K562 (cell line): ENCODE data around the gene PUM1. TPM values are rescaled to one million over a fixed set of nuclear protein-coding genes. Genes with fewer than 3 reads are reported as not detected.

Experiments used
- ATAC-seq: fragments of 200-7000 bp; cut with Tn5 transposase; 3 replicates; pipeline ENCODE4 v1.9.1; 2020; ENCODE audit warnings: moderate library complexity
- BruUV-seq: library from RNA; stranded (reverse); fragments of 400-500 nt; replicated peaks from 2 replicates; lab custom pipeline; 2021; lab: Mats Ljungman, UMichigan
- CTCF ChIA-PET: fragments of 300-600 bp; formaldehyde crosslinking; extraction: SDS; loops from one replicate; lab custom pipeline; 2021; ENCODE audit warnings: low intra/inter-chr PET ratio; lab: Yijun Ruan, JAX
- POLR2A ChIA-PET: fragments of 300-600, 350-650 bp; sonication (Branson Sonifier 250); formaldehyde crosslinking; extraction: SDS; loops from one replicate; lab custom pipeline; 2021; ENCODE audit warnings: antibody characterized with exemption, inconsistent platforms; lab: Yijun Ruan, JAX
- DNase-seq, 4 experiments: peaks; one replicate each; pipeline versions ENCODE4 v3.0.0 to v3.0.0-alpha.2; 2011 to 2018; ENCODE audit warnings: low spot score in 3 of 4, mixed read lengths in 3 of 4; ENCODE audit errors: extremely low read depth in 1 of 4
- FAIRE-seq: peaks from 2 replicates; lab custom pipeline; 2011; peaks lifted over from hg19 to GRCh38; lab: Jason Lieb, UNC
- H2AFZ ChIP-seq: 2 replicates; pipeline ENCODE4 v1.6.0; 2011; ENCODE audit warnings: low read depth, low read length, control low read depth, inconsistent platforms
- H3K27ac ChIP-seq: fragments of 200-600 bp; 3 replicates; pipeline ENCODE4 v1.8.0; 2011; ENCODE audit warnings: low read depth, mild to moderate bottlenecking, control low read depth, inconsistent platforms, low read length, moderate library complexity, mixed read lengths; ENCODE audit errors: extremely low read depth
- H3K27me3 ChIP-seq, 2 experiments: fragments of 300-600 bp in 1 of 2; 2 replicates in 1 of 2; 3 replicates in 1 of 2; pipeline versions ENCODE4 v1.6.0 to v1.8.0; 2011; ENCODE audit warnings: inconsistent platforms in 2 of 2, low read length in 2 of 2, mild to moderate bottlenecking in 1 of 2, mixed read lengths in 1 of 2, moderate library complexity in 1 of 2; ENCODE audit not compliant: control insufficient read depth in 2 of 2, insufficient read depth in 2 of 2
- H3K36me3 ChIP-seq: fragments of 300-600 bp; 3 replicates; pipeline ENCODE4 v1.8.0; 2011; ENCODE audit warnings: mild to moderate bottlenecking, low read length, inconsistent platforms; ENCODE audit not compliant: control insufficient read depth, insufficient read depth
- H3K4me1 ChIP-seq, 2 experiments: fragments of 200-600 bp in 1 of 2; replicated peaks in 1 of 2; 2 replicates in 1 of 2; 3 replicates in 1 of 2; pipeline versions ENCODE4 v1.5.1 to v1.8.0; 2011; ENCODE audit warnings: inconsistent platforms in 2 of 2, low read length in 2 of 2, mild to moderate bottlenecking in 1 of 2, mixed read lengths in 1 of 2, moderate library complexity in 1 of 2; ENCODE audit not compliant: control insufficient read depth in 2 of 2, insufficient read depth in 2 of 2
- H3K4me2 ChIP-seq: 2 replicates; pipeline ENCODE4 v1.6.1; 2011; ENCODE audit warnings: low read length, control low read depth, inconsistent platforms, mixed read lengths; ENCODE audit not compliant: insufficient read depth
- H3K4me3 ChIP-seq: fragments of 200-600 bp; sonication (generic), shearing (Covaris generic); 2 replicates; pipeline ENCODE4 v1.5.1; 2016; ENCODE audit warnings: control low read depth, inconsistent platforms
- H3K79me2 ChIP-seq: fragments of 200-600 bp; 3 replicates; pipeline ENCODE4 v1.8.0; 2011; ENCODE audit warnings: low read length, inconsistent platforms; ENCODE audit not compliant: control insufficient read depth, insufficient read depth
- H3K9ac ChIP-seq, 2 experiments: 2 replicates each; pipeline versions ENCODE4 v1.6.0 to v1.6.1; 2011; ENCODE audit warnings: low read depth in 2 of 2, low read length in 2 of 2, control low read depth in 1 of 2, inconsistent platforms in 1 of 2, mild to moderate bottlenecking in 1 of 2, mixed read lengths in 1 of 2; ENCODE audit not compliant: insufficient read depth in 1 of 2
- H3K9me1 ChIP-seq: one replicate; pipeline ENCODE4 v1.6.0; 2011; ENCODE audit warnings: inconsistent platforms, mild to moderate bottlenecking, low read length, moderate library complexity; ENCODE audit not compliant: control insufficient read depth, insufficient read depth
- H3K9me3 ChIP-seq: replicated peaks from 2 replicates; pipeline ENCODE4 v1.5.1; 2011; ENCODE audit warnings: low read depth, low read length, inconsistent platforms; ENCODE audit not compliant: control insufficient read depth, insufficient read depth
- H4K20me1 ChIP-seq: replicated peaks from 2 replicates; pipeline ENCODE4 v1.6.1; 2011; ENCODE audit warnings: low read length, inconsistent platforms, mixed read lengths; ENCODE audit not compliant: control insufficient read depth, insufficient read depth
- ATF3 ChIP-seq, 2 experiments: fragments of 450-650 bp in 1 of 2; sonication (generic) in 1 of 2; formaldehyde crosslinking in 1 of 2; IDR thresholded peaks in 1 of 2; conservative IDR thresholded peaks in 1 of 2; 2 replicates each; pipeline versions ENCODE4 v1.6.1 to v1.8.1; 2016 to 2023; ENCODE audit warnings: mild to moderate bottlenecking in 2 of 2, moderate library complexity in 2 of 2, inconsistent platforms in 1 of 2, missing genetic modification reagents in 1 of 2
- BRD9 ChIP-seq: fragments of 450-650 bp; IDR thresholded peaks from 2 replicates; pipeline ENCODE4 v1.6.1; 2018; ENCODE audit warnings: low read depth; ENCODE audit not compliant: partially characterized antibody
- DIDO1 ChIP-seq: fragments of 450-650 bp; IDR thresholded peaks from 2 replicates; pipeline ENCODE4 v1.6.1; 2016; ENCODE audit warnings: low read depth, missing biosample characterization, missing genetic modification characterization
- FOSL1 ChIP-seq: fragments of 200-800 bp; sonication (Bioruptor generic); conservative IDR thresholded peaks from 2 replicates; pipeline ENCODE4 v1.6.1; 2016; ENCODE audit warnings: missing genetic modification characterization, missing compliant biosample characterization
- FOXA1 ChIP-seq: fragments of 450-650 bp; IDR thresholded peaks from 2 replicates; pipeline ENCODE4 v1.6.1; 2016; ENCODE audit warnings: mild to moderate bottlenecking, borderline replicate concordance
- MYNN ChIP-seq, 2 experiments: sonication (generic); formaldehyde crosslinking in 1 of 2; IDR thresholded peaks; 2 replicates each; pipeline versions ENCODE4 v1.5.0 to v1.6.1; 2016 to 2020; ENCODE audit warnings: antibody characterized with exemption in 1 of 2, missing genetic modification reagents in 1 of 2
- NFE2 ChIP-seq: IDR thresholded peaks from 2 replicates; pipeline ENCODE4 v1.6.1; 2014; ENCODE audit warnings: antibody characterized with exemption, low read depth
- PURB ChIP-seq: sonication (generic); formaldehyde crosslinking; IDR thresholded peaks from 2 replicates; pipeline ENCODE4 v1.9.0; 2021; ENCODE audit warnings: low read depth, mild to moderate bottlenecking, missing genetic modification reagents
- RFX7 ChIP-seq: fragments of 250-450 bp; sonication (Bioruptor Pico); IDR thresholded peaks from 2 replicates; pipeline ENCODE4 v1.5.1; 2021; ENCODE audit warnings: mild to moderate bottlenecking
- TEAD1 ChIP-seq, 2 experiments: fragments of 450-650 bp in 1 of 2; sonication (generic) in 1 of 2; formaldehyde crosslinking; IDR thresholded peaks; 2 replicates each; pipeline versions ENCODE4 v1.4.0 to v1.8.0; 2020 to 2022; ENCODE audit warnings: mild to moderate bottlenecking in 2 of 2, missing genetic modification reagents in 1 of 2
- TEAD4 ChIP-seq, 2 experiments: sonication (generic) in 1 of 2; formaldehyde crosslinking in 1 of 2; IDR thresholded peaks; 2 replicates each; pipeline versions ENCODE4 v1.6.1 to v1.8.0; 2012 to 2022; ENCODE audit warnings: borderline replicate concordance in 1 of 2, inconsistent platforms in 1 of 2, low read length in 1 of 2, mild to moderate bottlenecking in 1 of 2, missing genetic modification reagents in 1 of 2
- ZNF232 ChIP-seq: sonication (generic); formaldehyde crosslinking; IDR thresholded peaks from 2 replicates; pipeline ENCODE4 v1.8.0; 2022; ENCODE audit warnings: mild to moderate bottlenecking, missing genetic modification reagents
- ZNF316 ChIP-seq: fragments of 450-650 bp; IDR thresholded peaks from 2 replicates; pipeline ENCODE4 v1.6.1; 2016
- ZNF583 ChIP-seq: fragments of 250-450 bp; sonication (Bioruptor Pico); IDR thresholded peaks from 2 replicates; pipeline ENCODE4 v1.4.0; 2020
- WGBS: fragments of 100-300 bp; shearing (Covaris generic); methylation state at CpG from one replicate; pipeline ENCODE4 v1.1.6; 2016; ENCODE audit warnings: low coverage, mixed read lengths; ENCODE audit not compliant: insufficient coverage; ENCODE audit errors: missing lambda C conversion rate; 5-methylcytosine and 5-hydroxymethylcytosine counted together
- in situ Hi-C: fragments of 300-500 bp; cut with MboI; formaldehyde crosslinking; loops from 4 replicates; pipeline ENCODE4 v1.15.0; 2018; ENCODE audit warnings: inconsistent platforms, mixed read lengths
- intact Hi-C: fragments of 100-400 bp; cut with micrococcal nuclease; formaldehyde crosslinking; loops from 2 replicates; pipeline ENCODE4 v1.14.2; 2022
- polyA plus RNA-seq, 8 experiments: library from polyadenylated mRNA; depleted of rRNA in 4 of 8; stranded (reverse) in 5 of 8; unstranded in 3 of 8; fragments of >200 nt; fragmentation: Nextera tagmentation in 2 of 8; fragmentation: Illumina TruSeq in 1 of 8; extraction: Ambion mirVana in 2 of 8; extraction: Trizol in 1 of 8; gene quantifications; 2 replicates each; pipeline versions ENCODE4 v1.2.1 to v1.2.3, GENCODE V29; 2011 to 2014; ENCODE audit warnings: inconsistent platforms in 1 of 8, missing spikeins in 1 of 8
- total RNA-seq, 7 experiments: library from RNA; depleted of rRNA in 6 of 7; stranded (reverse); fragments of >200 nt in 6 of 7; fragmentation: Illumina TruSeq in 2 of 7; extraction: Trizol in 2 of 7; gene quantifications; 2 replicates each; pipeline versions ENCODE4 v1.2.1 to v1.2.3, GENCODE V29; 2011 to 2021; ENCODE audit warnings: low replicate concordance in 1 of 7

PUM1 gene
- total and polyA plus RNA-seq, 9 of the 15 experiments (the other 6 are each of a cell fraction or from before 2014, with no cell fraction given), result 37.7 to 104 (median 55.7) TPM

- TF ChIP-seq ATF3 (IDR thresholded peaks at IDR 0.05) (peak; percentile 46), ATF3 (CRISPR knock-in tag; conservative IDR thresholded peaks at IDR 0.05) (no peak), ZNF583 (CRISPR knock-in tag) (no peak), PURB (CRISPR knock-in tag) (no peak), ZNF232 (no peak), NFE2 (0 out of 2 replicates have a peak, but pooled peaks have one; percentile 29), ZNF316 (peak; percentile 51; the same call in 1 of the 2 replicates)
These were observed 138.1 kb downstream of the PUM1 start (continued) for GRCh38 chr1:30927448-30927847.

DNA sequence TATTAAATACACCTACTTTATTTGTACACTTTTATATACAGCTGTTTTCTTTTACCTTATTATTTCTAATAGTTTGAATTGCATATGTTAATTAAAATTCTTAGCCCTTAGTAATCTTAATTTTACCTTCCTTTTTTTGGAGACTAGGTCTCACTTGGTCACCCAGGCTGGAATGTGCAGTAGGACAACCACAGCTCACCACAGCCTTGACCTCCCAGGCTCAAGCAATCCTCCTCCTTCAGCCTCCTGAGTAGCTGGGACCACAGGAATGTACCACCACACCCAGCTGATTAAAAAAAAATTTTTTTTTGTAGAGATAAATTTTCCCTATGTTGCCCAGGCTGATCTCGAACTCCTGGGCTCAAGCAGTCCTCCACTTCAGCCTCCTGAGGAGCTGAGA, 141.9 kb downstream of the PUM1 start:
- H3K4me3 ChIP-seq, result no peak overlapping the region
- CTCF ChIA-PET, result interaction anchor here (0.7 kb wide), 1 partner anchor 130 kb away, joined by 5 read pairs; no protein-coding TSS in a partner anchor
- no peak overlapping the region for H2AFZ ChIP-seq
- FAIRE-seq (no peak), DNase-seq (no peak)
- no peaks in the 10 kb centered on the region for H3K36me3 ChIP-seq
- H3K9me1 ChIP-seq, result no peaks in the 10 kb centered on the region
- no peaks in the 10 kb centered on the region for H3K79me2 ChIP-seq
- no peaks in the 10 kb centered on the region for H4K20me1 ChIP-seq
- no peak overlapping the region for H3K27ac ChIP-seq
- no peaks in the 10 kb centered on the region for H3K9me3 ChIP-seq
- no peak overlapping the region for H3K9ac ChIP-seq
- TF ChIP-seq FOSL1 (tag), result no peak
- TF ChIP-seq FOXA1, result no peak
- no peak for TF ChIP-seq RFX7 (CRISPR knock-in tag)
- TF ChIP-seq DIDO1 (tag), result no peak
- TF ChIP-seq BRD9, result no peak
- no peak for TF ChIP-seq MYNN (IDR thresholded peaks at IDR 0.05)
- TF ChIP-seq MYNN (CRISPR knock-in tag; IDR thresholded peaks at IDR 0.05), result no peak
- TF ChIP-seq TEAD1 (CRISPR knock-in tag; IDR thresholded peaks at IDR 0.05), result peak in 1 of 2 experiments; percentile 89; a peak in 1 of 4 replicates
- TF ChIP-seq TEAD4 (IDR thresholded peaks at IDR 0.05; ENCODE audit: low read length), result peak; percentile 39; the same call in 1 of the 2 replicates
- no peak; the same call in 1 of the 2 replicates for TF ChIP-seq TEAD4 (CRISPR knock-in tag; IDR thresholded peaks at IDR 0.05; ENCODE audit: borderline replicate concordance)
- TF ChIP-seq, all 486 proteins: peak for 2
- intact Hi-C loops, result no loop called here
- no peak for ATAC-seq
- in situ Hi-C loops, result no loop called here
- BruUV-seq, result no TSS peak
- Histone ChIP-seq H3K27me3 (no peaks in the 10 kb centered on the region), H3K4me2 (no peak overlapping the region), H3K4me1 (peaks cover 18 to 20% of the 10 kb centered on the region in 2 experiments; a peak in 4 of 5 replicates)
- WGBS, result 58% methylated on average over 1 of the region's 1 CpG
- POLR2A ChIA-PET, result interaction anchor here (0.6 to 2.5 kb wide), 5 partner anchors 9 to 627 kb away, joined by 3 to 12 read pairs (median 3); no protein-coding TSS in a partner anchor
